Mesothelial cell of epicardium (in vitro differentiated cells): ENCODE data around the gene PTPRG. TPM values are rescaled to one million over a fixed set of nuclear protein-coding genes. Genes with fewer than 3 reads are reported as not detected.

Source experiments
- DNase-seq, 2 experiments: peaks; one replicate each; pipeline ENCODE4 v3.0.0; 2021; ENCODE audit warnings: low spot score in 2 of 2; ENCODE audit not compliant: unreplicated experiment in 2 of 2
- H3K27ac Mint-ChIP-seq: 2 replicates; pipeline ENCODE4 v1.8.0; 2021; ENCODE audit warnings: mixed read lengths
- H3K27me3 Mint-ChIP-seq: 2 replicates; pipeline ENCODE4 v1.8.0; 2021; ENCODE audit warnings: low read depth, mixed read lengths
- H3K36me3 Mint-ChIP-seq: 2 replicates; pipeline ENCODE4 v1.8.0; 2021; ENCODE audit warnings: mixed read lengths
- H3K4me1 Mint-ChIP-seq: 2 replicates; pipeline ENCODE4 v1.8.0; 2021; ENCODE audit warnings: mixed read lengths
- H3K4me3 Mint-ChIP-seq: 2 replicates; pipeline ENCODE4 v1.8.0; 2021; ENCODE audit warnings: mild to moderate bottlenecking, moderate library complexity, mixed read lengths
- H3K9me3 Mint-ChIP-seq: 2 replicates; pipeline ENCODE4 v1.8.0; 2021; ENCODE audit warnings: mixed read lengths
- CTCF ChIP-seq: fragments of 200-600 bp; sonication (generic); IDR thresholded peaks from one replicate; pipeline ENCODE4 v1.5.0; 2021; ENCODE audit warnings: antibody characterized with exemption; ENCODE audit not compliant: unreplicated experiment
- total RNA-seq: library from RNA; stranded (reverse); gene quantifications from 3 replicates; pipeline ENCODE4 v1.2.1, GENCODE V29; 2021

The PTPRG gene
- total RNA-seq, 1 donor from 2014 or later: 40.4 TPM

DNA sequence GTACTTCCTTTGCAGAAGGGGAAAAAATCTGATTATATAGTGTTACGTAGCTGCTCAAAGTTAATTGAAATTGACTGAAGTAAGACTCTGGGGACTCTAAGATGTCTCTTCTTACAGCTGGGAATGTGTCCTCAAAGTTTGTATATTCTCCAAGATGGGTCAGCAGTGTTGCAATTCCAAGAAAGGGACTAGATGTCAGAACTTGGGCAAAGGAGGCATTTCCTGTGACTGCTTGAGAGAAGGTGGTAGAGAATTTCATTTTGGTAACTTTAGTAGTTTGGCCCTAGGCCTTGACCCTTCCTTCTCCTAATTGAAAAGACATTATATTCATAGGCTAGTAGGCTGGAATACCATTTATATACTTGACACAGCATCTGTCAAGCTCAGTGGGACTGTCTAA, 33.9 kb downstream of the PTPRG start:
- Mint-ChIP-seq H3K27me3 (no peaks in the 10 kb centered on the region), H3K4me1 (peaks cover 22% of the 10 kb centered on the region), H3K36me3 (no peaks in the 10 kb centered on the region), H3K4me3 (no peak overlapping the region), H3K27ac (no peak overlapping the region), H3K9me3 (no peaks in the 10 kb centered on the region)
- TF ChIP-seq CTCF: no peak
- no peak for DNase-seq

DNA sequence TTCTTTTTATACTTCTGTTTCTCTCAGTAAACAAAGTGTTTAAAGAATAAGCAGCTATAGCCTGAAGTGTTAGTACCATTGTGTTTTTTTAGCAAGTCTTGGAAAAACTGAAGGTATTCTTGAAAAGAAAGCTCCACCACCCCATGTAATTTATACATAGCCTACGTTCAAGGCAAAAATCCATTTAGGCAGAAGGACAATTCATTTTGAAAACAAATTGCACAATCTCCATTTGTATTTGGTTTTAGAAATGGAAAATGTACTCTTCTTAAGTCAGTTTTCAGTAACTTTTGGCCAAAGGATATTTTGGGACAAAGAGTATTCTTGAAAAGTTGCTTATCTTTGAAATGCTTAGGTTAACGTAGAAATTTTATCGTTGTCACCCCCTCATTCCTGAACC, 34.5 kb downstream of the PTPRG start:
- no peak overlapping the region for H3K4me3 Mint-ChIP-seq
- no peak overlapping the region for H3K27ac Mint-ChIP-seq
- TF ChIP-seq CTCF: no peak
- H3K27me3 Mint-ChIP-seq: no peaks in the 10 kb centered on the region
- no peaks in the 10 kb centered on the region for H3K9me3 Mint-ChIP-seq
- no peak for DNase-seq
- H3K4me1 Mint-ChIP-seq: peaks cover 22% of the 10 kb centered on the region
- H3K36me3 Mint-ChIP-seq: no peaks in the 10 kb centered on the region

- H3K4me1 Mint-ChIP-seq: peaks cover 22% of the 10 kb centered on the region
- no peaks in the 10 kb centered on the region for H3K36me3 Mint-ChIP-seq
- no peaks in the 10 kb centered on the region for H3K9me3 Mint-ChIP-seq
- TF ChIP-seq CTCF: no peak
- no peak overlapping the region for H3K27ac Mint-ChIP-seq
- no peak overlapping the region for H3K4me3 Mint-ChIP-seq
- DNase-seq: no peak
- no peaks in the 10 kb centered on the region for H3K27me3 Mint-ChIP-seq
These were observed 36.5 kb downstream of the PTPRG start for GRCh38 chr3:61597906-61598305.

GRCh38 chr3:61600195-61600594, 38.8 kb downstream of the PTPRG start:
- DNase-seq: no peak
- TF ChIP-seq CTCF: no peak
- Mint-ChIP-seq H3K27ac (no peak overlapping the region), H3K27me3 (no peaks in the 10 kb centered on the region), H3K9me3 (peaks cover 8% of the 10 kb centered on the region), H3K4me3 (no peak overlapping the region), H3K36me3 (peaks cover 2% of the 10 kb centered on the region), H3K4me1 (peaks cover 4% of the 10 kb centered on the region)

DNA sequence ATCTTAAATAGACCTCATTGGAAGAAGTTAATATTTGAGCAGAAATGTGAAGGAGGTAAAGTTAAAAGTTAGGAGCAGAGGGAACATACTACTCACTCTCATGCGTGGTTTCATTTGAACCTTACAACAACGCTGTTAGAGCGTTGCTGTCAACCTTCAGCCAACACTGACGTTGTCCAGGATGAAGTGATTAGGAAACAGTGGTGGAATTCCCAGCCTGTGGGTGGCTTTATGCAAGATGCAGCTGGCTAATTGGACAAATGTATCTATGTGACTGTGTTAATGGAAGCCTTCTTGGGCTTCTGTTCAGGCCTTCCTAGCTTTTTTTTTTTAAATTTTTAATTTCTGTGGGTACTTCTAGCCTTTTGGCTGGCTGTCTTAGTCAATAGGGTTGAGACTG, 40.5 kb downstream of the PTPRG start:
- H3K4me3 Mint-ChIP-seq: no peak overlapping the region
- no peak for TF ChIP-seq CTCF
- H3K27ac Mint-ChIP-seq: no peak overlapping the region
- H3K4me1 Mint-ChIP-seq: no peaks in the 10 kb centered on the region
- H3K36me3 Mint-ChIP-seq: peaks cover 2% of the 10 kb centered on the region
- DNase-seq: no peak
- no peaks in the 10 kb centered on the region for H3K27me3 Mint-ChIP-seq
- peaks cover 8% of the 10 kb centered on the region for H3K9me3 Mint-ChIP-seq

DNA sequence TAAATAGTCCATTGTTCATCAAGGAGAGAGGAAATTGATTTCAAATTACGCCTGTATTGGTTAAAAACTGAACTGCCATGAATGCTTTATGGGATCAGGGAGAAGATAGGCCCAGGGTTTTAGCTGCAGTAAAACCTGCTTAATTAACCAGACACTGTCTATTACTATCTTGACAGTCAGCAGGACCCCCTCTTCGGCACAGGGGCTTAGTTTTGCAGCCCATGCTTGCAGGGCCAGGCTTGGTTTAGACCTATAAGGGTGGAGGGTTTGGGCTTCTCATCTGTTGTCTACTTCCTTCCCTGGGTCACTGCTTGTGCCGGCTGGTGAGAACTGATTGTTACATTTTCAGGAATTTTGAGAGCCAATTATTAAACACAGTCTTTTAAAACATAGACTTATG, 41.1 kb downstream of the PTPRG start:
- DNase-seq: no peak
- Mint-ChIP-seq H3K4me3 (no peak overlapping the region), H3K27me3 (no peaks in the 10 kb centered on the region), H3K9me3 (peaks cover 8% of the 10 kb centered on the region), H3K36me3 (peaks cover 2% of the 10 kb centered on the region), H3K27ac (no peak overlapping the region), H3K4me1 (peaks cover 3% of the 10 kb centered on the region)
- TF ChIP-seq CTCF: no peak
